Measurements from ENCODE around the gene CD9.

Gene CD9

DNA sequence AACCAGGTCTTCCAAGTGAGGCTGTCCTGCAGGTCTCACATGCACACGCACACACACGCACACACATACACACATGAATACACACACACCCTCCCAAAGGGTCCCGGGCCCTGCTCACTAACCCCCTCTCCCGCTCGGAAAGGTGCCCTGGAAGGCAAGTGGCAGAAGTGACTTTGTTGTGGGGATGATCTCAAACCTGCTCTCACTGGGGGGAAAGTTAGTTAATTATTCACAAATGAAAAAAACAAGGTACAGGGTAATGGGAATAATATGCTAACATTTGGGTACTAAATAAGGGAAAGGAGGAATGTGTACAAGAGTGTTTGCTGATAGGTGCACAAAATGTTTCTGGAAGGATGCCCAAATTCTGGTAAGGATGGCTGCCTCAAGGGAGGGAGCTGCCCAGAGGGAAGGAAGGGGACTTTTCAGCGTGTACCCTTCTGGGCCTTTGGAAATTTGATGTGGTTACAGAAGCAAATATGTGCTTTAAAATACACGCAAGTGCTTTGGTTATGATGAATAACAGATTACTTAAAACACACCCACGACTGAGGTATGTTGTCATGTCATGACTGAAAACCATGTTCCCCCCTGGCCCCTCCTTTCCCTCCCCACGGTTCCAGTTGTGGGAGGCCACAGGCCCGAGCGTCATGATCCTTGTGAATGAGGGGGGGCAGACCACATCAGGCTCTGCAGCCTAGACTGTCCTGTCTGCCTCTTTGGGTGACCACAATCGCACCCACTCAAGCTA is 66.9 kb downstream of the CD9 start:
- DNase-seq (ENCODE audit: low read depth, low spot score): no peak
- H3K4me3 ChIP-seq (ENCODE audit: low read depth, low read length): no peak overlapping the region
- TF ChIP-seq, protein P1, sequence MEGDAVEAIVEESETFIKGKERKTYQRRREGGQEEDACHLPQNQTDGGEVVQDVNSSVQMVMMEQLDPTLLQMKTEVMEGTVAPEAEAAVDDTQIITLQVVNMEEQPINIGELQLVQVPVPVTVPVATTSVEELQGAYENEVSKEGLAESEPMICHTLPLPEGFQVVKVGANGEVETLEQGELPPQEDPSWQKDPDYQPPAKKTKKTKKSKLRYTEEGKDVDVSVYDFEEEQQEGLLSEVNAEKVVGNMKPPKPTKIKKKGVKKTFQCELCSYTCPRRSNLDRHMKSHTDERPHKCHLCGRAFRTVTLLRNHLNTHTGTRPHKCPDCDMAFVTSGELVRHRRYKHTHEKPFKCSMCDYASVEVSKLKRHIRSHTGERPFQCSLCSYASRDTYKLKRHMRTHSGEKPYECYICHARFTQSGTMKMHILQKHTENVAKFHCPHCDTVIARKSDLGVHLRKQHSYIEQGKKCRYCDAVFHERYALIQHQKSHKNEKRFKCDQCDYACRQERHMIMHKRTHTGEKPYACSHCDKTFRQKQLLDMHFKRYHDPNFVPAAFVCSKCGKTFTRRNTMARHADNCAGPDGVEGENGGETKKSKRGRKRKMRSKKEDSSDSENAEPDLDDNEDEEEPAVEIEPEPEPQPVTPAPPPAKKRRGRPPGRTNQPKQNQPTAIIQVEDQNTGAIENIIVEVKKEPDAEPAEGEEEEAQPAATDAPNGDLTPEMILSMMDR (IDR thresholded peaks at IDR 0.05; ENCODE audit: low read depth, low read length): no peak
- in situ Hi-C loops (cut with HindIII; ENCODE audit: low sequenced_read_pairs): no loop called here

DNA sequence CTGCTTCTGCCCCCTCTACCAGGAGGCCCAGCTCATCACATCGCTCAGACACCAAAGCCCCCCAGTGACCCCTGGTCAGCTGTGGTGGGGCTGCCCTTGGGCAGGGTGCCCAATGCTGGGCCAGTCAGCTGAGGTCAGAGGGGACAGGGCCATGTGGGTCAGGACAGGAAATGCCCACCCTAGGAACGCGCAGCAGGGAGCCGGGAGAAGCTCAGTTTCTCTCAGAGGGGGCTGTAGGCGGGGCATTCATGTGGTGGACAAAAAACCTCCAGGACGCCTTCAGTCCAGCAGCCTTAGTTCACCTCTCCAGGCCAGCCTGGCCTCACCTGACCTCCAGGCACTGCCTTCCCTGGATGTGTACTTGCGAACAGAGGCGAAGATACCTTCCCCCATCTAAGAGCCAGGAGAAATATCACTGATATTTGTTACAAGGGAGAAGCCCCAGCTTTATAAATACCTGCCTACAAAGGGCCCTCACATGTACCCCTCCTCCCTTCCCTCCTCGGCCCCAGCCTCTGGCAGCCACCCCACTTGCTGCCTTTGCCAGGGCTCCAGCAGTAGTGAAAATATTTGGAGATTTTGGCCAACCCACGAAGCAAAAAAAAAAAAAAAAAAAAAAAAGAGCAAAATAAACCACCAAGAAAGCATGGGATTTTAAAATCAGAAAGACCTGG is 68.4 kb downstream of the CD9 start:
- DNase-seq (ENCODE audit: low read depth, low spot score): no peak
- in situ Hi-C loops (cut with HindIII; ENCODE audit: low sequenced_read_pairs): no loop called here
- TF ChIP-seq, protein P1 (IDR thresholded peaks at IDR 0.05; ENCODE audit: low read depth, low read length): no peak
- H3K4me3 ChIP-seq (ENCODE audit: low read depth, low read length): no peak overlapping the region

DNA sequence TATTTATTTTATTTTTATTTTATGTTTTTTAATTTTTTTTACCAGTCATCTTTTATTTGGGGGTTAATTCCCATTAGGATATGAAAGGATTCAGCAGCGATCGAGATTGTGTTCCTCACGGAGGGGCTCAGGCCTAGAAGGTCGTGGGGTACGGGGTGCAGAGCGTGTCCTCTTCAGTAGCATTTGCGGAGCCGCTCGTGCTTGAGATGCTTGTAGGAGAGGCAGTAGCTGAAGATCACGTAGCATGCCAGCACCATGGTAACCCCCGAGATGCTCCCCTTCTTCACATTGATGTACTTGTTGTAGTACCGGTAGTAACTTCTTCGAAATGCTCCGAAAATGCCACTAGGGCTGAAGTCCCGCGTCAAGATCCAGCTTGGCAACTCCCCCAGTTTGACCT is 69.8 kb downstream of the CD9 start:
- in situ Hi-C loops (cut with HindIII; ENCODE audit: low sequenced_read_pairs): no loop called here
- H3K4me3 ChIP-seq (ENCODE audit: low read depth, low read length): no peak overlapping the region
- TF ChIP-seq, protein P1 (IDR thresholded peaks at IDR 0.05; ENCODE audit: low read depth, low read length): no peak
- no peak for DNase-seq (ENCODE audit: low read depth, low spot score)

DNA sequence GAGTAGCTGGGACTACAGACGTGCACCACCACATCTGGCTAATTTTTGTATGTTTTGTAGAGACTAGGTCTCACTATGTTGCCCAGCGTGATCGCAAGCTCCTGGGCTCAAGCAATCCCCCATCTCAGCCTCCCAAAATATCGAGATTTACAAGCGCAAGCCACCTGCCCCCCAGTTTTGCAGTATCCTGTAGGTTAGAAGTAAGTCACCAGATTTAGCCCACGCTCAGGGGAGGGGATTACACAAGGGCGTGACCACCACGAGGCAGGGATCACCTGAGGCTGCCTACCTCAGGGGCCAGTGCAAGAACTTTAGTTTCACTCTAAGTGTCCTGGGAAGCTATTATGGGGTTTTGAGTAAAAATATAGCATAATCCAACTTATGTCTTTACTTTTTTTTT is 71.1 kb downstream of the CD9 start:
- TF ChIP-seq, protein P1 (IDR thresholded peaks at IDR 0.05; ENCODE audit: low read depth, low read length): no peak
- no peak overlapping the region for H3K4me3 ChIP-seq (ENCODE audit: low read depth, low read length)
- in situ Hi-C loops (cut with HindIII; ENCODE audit: low sequenced_read_pairs): no loop called here
- no peak for DNase-seq (ENCODE audit: low read depth, low spot score)

DNA sequence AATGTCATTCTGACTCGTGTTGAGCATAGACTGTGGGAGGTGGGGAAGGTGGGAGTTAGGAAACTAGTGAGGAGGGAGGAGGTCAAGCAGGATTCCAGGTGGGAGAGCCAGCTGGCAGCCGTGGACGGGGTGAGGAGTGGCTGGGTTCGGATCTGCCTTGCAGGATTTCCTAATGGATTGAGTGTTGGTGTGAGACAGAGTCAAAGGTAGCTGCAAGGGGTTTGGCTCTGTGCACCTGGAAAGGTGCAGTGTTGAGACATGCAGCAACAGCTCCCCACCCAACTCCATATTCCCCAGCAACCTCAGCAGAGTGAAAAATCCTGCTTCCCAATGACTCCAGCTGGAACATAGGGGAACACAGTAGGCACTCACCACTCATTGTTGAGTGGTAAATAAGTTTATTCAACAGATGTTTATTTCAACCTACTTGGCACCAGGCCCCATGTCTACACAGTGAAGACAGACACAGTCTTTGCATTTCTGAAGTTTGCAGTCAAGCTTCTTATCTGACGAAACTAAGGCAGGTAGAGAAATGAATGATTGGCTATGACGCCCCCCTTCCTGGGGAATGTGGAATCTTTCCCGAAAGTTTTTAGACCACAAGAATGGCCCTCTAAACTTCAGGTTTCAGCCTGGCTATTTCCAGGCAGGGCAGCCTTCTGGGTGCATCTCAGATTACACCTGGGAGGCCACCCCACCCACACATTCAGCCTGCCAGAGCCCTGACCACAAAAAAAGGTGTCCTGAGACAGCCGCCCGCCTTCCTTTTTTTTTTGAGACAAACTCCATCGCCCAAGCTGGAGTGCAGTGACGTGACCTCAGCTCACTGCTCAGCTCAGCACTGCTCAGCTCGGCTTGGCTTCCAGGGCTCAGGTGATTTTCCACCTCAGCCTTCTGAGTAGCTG is 72.4 kb downstream of the CD9 start:
- H3K4me3 ChIP-seq (ENCODE audit: low read depth, low read length): no peak overlapping the region
- TF ChIP-seq, protein P1 (IDR thresholded peaks at IDR 0.05; ENCODE audit: low read depth, low read length): no peak
- no peak for DNase-seq (ENCODE audit: low read depth, low spot score)
- in situ Hi-C loops (cut with HindIII; ENCODE audit: low sequenced_read_pairs): no loop called here

DNA sequence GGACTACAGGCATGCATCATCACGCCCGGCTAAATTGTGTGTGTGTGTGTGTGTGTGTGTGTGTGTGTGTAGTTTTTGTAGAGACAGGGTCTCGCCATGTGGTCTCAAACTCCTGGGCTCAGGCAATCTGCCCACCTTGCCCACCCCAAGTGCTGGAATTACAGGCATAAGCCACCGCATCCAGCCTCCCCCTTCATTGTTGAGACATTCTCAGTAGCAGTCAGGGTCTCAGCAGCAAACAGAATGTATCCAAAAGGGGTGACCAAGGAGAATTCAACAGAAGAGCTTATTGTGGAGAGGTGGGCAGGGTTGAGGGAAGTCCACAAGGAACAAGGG is 73.0 kb downstream of the CD9 start:
- TF ChIP-seq, protein P1 (IDR thresholded peaks at IDR 0.05; ENCODE audit: low read depth, low read length): no peak
- DNase-seq (ENCODE audit: low read depth, low spot score): no peak
- no peak overlapping the region for H3K4me3 ChIP-seq (ENCODE audit: low read depth, low read length)
- in situ Hi-C loops (cut with HindIII; ENCODE audit: low sequenced_read_pairs): no loop called here

All from astrocyte of the spinal cord (primary cell).